NT2/D1 (cell line): ENCODE measurements around the gene LTBP2.

ENCODE experiments used
- SUZ12 ChIP-seq: IDR thresholded peaks from 2 replicates; pipeline ENCODE4 v1.6.1; 2011; ENCODE audit not compliant: insufficient read length, insufficient read depth; ENCODE audit errors: extremely low read depth
- YY1 ChIP-seq: IDR thresholded peaks from 2 replicates; pipeline ENCODE4 v1.6.1; 2011; ENCODE audit not compliant: insufficient read length, insufficient read depth
- ZNF274 ChIP-seq: IDR thresholded peaks from 2 replicates; pipeline ENCODE4 v1.6.1; 2011; ENCODE audit warnings: mild to moderate bottlenecking, low read depth, low read length

GRCh38 chr14:74510223-74510931 is 101.7 kb downstream of the LTBP2 start:
- TF ChIP-seq ZNF274: no peak
- TF ChIP-seq YY1: no peak
- no peak for TF ChIP-seq SUZ12
